Liver (tissue), 9 donors: ENCODE measurements around the gene CCDC137. TPM values are rescaled to one million over a fixed set of nuclear protein-coding genes. Genes with fewer than 3 reads are reported as not detected.

Source experiments
- DNase-seq: peaks from one replicate; pipeline ENCODE4 v3.0.0-alpha.2; 2017; ENCODE audit warnings: low spot score
- H3K27ac ChIP-seq, 2 donors: one replicate each; pipeline ENCODE4 v1.7.0; 2013; ENCODE audit warnings: inconsistent platforms in 2 of 2, low read length in 2 of 2, control low read depth in 1 of 2, low read depth in 1 of 2, mild to moderate bottlenecking in 1 of 2
- H3K27me3 ChIP-seq, 4 donors: one replicate each; pipeline versions ENCODE4 v1.6.1 to v1.7.0; 2013; ENCODE audit warnings: low read length in 3 of 4, inconsistent platforms in 1 of 4, mild to moderate bottlenecking in 1 of 4, moderate library complexity in 1 of 4; ENCODE audit not compliant: control insufficient read depth in 4 of 4, insufficient read depth in 4 of 4
- H3K36me3 ChIP-seq, 4 donors: one replicate each; pipeline versions ENCODE4 v1.6.1 to v1.7.0; 2013; ENCODE audit warnings: low read length in 3 of 4, mild to moderate bottlenecking in 3 of 4, low read depth in 1 of 4, moderate library complexity in 1 of 4; ENCODE audit not compliant: control insufficient read depth in 4 of 4, insufficient read depth in 3 of 4
- H3K4me1 ChIP-seq, 4 donors: one replicate each; pipeline versions ENCODE4 v1.6.1 to v1.7.0; 2013; ENCODE audit warnings: low read length in 3 of 4, mild to moderate bottlenecking in 3 of 4, moderate library complexity in 1 of 4; ENCODE audit not compliant: control insufficient read depth in 4 of 4, insufficient read depth in 4 of 4
- H3K4me3 ChIP-seq, 3 donors: one replicate each; pipeline versions ENCODE4 v1.6.1 to v1.7.0; 2013; ENCODE audit warnings: low read length in 3 of 3, control low read depth in 1 of 3, low read depth in 1 of 3, mild to moderate bottlenecking in 1 of 3
- H3K9ac ChIP-seq, 2 donors: one replicate each; pipeline ENCODE4 v1.7.0; 2013; ENCODE audit warnings: low read length in 2 of 2, mild to moderate bottlenecking in 2 of 2, moderate library complexity in 2 of 2, control low read depth in 1 of 2, low read depth in 1 of 2
- H3K9me3 ChIP-seq, 4 donors: one replicate each; pipeline versions ENCODE4 v1.6.1 to v1.7.0; 2013; ENCODE audit warnings: low read length in 3 of 4; ENCODE audit not compliant: control insufficient read depth in 4 of 4
- ATF3 ChIP-seq: IDR thresholded peaks from 2 replicates; pipeline ENCODE4 v1.6.1; 2016; ENCODE audit warnings: antibody characterized with exemption
- CTCF ChIP-seq: fragments of 150-350 bp; IDR thresholded peaks from 2 replicates; pipeline ENCODE4 v1.5.1; 2017; ENCODE audit warnings: improper control_type of control experiment, low read depth, low read length; ENCODE audit not compliant: missing input control
- EGR1 ChIP-seq, 2 donors: IDR thresholded peaks; 2 replicates each; pipeline ENCODE4 v1.6.1; 2016 to 2018; ENCODE audit warnings: antibody characterized with exemption in 2 of 2, low read depth in 2 of 2
- FOXA1 ChIP-seq: IDR thresholded peaks from 2 replicates; pipeline ENCODE4 v1.6.1; 2016; ENCODE audit warnings: antibody characterized with exemption
- FOXA2 ChIP-seq: IDR thresholded peaks from 2 replicates; pipeline ENCODE4 v1.6.1; 2016; ENCODE audit warnings: antibody characterized with exemption
- GABPA ChIP-seq, 2 donors: IDR thresholded peaks in 1 of 2; conservative IDR thresholded peaks in 1 of 2; 2 replicates each; pipeline ENCODE4 v1.6.1; 2016; ENCODE audit warnings: antibody characterized with exemption in 2 of 2, mild to moderate bottlenecking in 1 of 2, moderate library complexity in 1 of 2
- HNF4A ChIP-seq, 2 donors: conservative IDR thresholded peaks; 2 replicates each; pipeline ENCODE4 v1.6.1; 2016; ENCODE audit warnings: antibody characterized with exemption in 2 of 2, mild to moderate bottlenecking in 2 of 2
- HNF4G ChIP-seq: IDR thresholded peaks from 2 replicates; pipeline ENCODE4 v1.6.1; 2016; ENCODE audit warnings: antibody characterized with exemption
- JUND ChIP-seq, 2 donors: IDR thresholded peaks; 2 replicates each; pipeline ENCODE4 v1.6.1; 2016; ENCODE audit warnings: antibody characterized with exemption in 2 of 2
- MAX ChIP-seq: IDR thresholded peaks from 2 replicates; pipeline ENCODE4 v1.6.1; 2016; ENCODE audit warnings: antibody characterized with exemption
- NR2F2 ChIP-seq: IDR thresholded peaks from 2 replicates; pipeline ENCODE4 v1.6.1; 2016; ENCODE audit warnings: antibody characterized with exemption
- RAD21 ChIP-seq, 2 donors: IDR thresholded peaks; 2 replicates each; pipeline ENCODE4 v1.6.1; 2016; ENCODE audit warnings: antibody characterized with exemption in 2 of 2, mild to moderate bottlenecking in 2 of 2
- REST ChIP-seq: IDR thresholded peaks from 2 replicates; pipeline ENCODE4 v1.6.1; 2016; ENCODE audit warnings: antibody characterized with exemption, mild to moderate bottlenecking
- RXRA ChIP-seq, 2 donors: IDR thresholded peaks; 2 replicates each; pipeline ENCODE4 v1.6.1; 2017 to 2018; ENCODE audit warnings: antibody characterized with exemption in 2 of 2, mild to moderate bottlenecking in 1 of 2
- SP1 ChIP-seq: IDR thresholded peaks from 2 replicates; pipeline ENCODE4 v1.6.1; 2018; ENCODE audit warnings: antibody characterized with exemption, mild to moderate bottlenecking
- TAF1 ChIP-seq: conservative IDR thresholded peaks from 2 replicates; pipeline ENCODE4 v1.6.1; 2016; ENCODE audit warnings: antibody characterized with exemption, mild to moderate bottlenecking
- YY1 ChIP-seq: IDR thresholded peaks from 2 replicates; pipeline ENCODE4 v1.6.1; 2016; ENCODE audit warnings: antibody characterized with exemption, mild to moderate bottlenecking
- ZBTB33 ChIP-seq: IDR thresholded peaks from 2 replicates; pipeline ENCODE4 v1.6.1; 2016; ENCODE audit warnings: antibody characterized with exemption
- WGBS: extraction: QIAGEN DNeasy Blood & Tissue Kit; methylation state at CpG from one replicate; pipeline ENCODE4 v1.1.7; 2013; 5-methylcytosine and 5-hydroxymethylcytosine counted together
- polyA plus RNA-seq, 2 donors: library from polyadenylated mRNA; stranded (reverse) in 1 of 2; unstranded in 1 of 2; fragments of 200-250 nt in 1 of 2; fragments of >200 nt in 1 of 2; fragmentation: Nextera tagmentation in 1 of 2; extraction: Ambion mirVana in 1 of 2; gene quantifications; one replicate each; pipeline versions ENCODE4 v1.2.1 to v1.2.3, GENCODE V29; 2013 to 2015
- total RNA-seq, 2 donors: library from RNA; depleted of rRNA; stranded (reverse); fragments of >200 nt; gene quantifications; one replicate each; pipeline ENCODE4 v1.2.3, GENCODE V29; 2014
- donor health status: healthy.
- donor health status: healthy.
- donor health status: healthy.
- donor health status: healthy.
- donor health status: healthy.

CCDC137 gene
- total and polyA plus RNA-seq, 4 donors: 4.3 to 6.9 (median 5.2) TPM

GRCh38 chr17:81702934-81703746 is 36.6 kb downstream of the CCDC137 start, which contains the start of gene MRPL12:
MRPL12 (plus strand) TSS chr17:81703367; CDS start chr17:81703502, 135 bp downstream.
- Histone ChIP-seq H3K4me1 (peaks cover 7 to 41% (median 30%) of the 10 kb centered on the region in 4 donors), H3K4me3 (peak within 1 kb of the TSS; percentile 56 to 96 (median 89)), H3K9me3 (no peaks in the 10 kb centered on the region), H3K36me3 (peaks cover 13 to 47% (median 17%) of the 10 kb centered on the region in 4 donors), H3K27me3 (no peaks in the 10 kb centered on the region), H3K27ac (peak within 1 kb of the TSS; percentile 85 to 95), H3K9ac (peak within 1 kb of the TSS; percentile 48 to 89)
- DNase-seq: peak; percentile 92
- TF ChIP-seq HNF4A (conservative IDR thresholded peaks at IDR 0.05): no peak
- TF ChIP-seq GABPA (IDR thresholded peaks at IDR 0.05 in 1 of 2, conservative IDR thresholded peaks at IDR 0.05 in 1 of 2): peak in 1 of 2 donors; percentile 92
- TF ChIP-seq RAD21 (IDR thresholded peaks at IDR 0.05): peak in 1 of 2 donors; percentile 26
- no peak for TF ChIP-seq FOXA2
- TF ChIP-seq REST: no peak
- peak; percentile 98 for TF ChIP-seq ZBTB33
- TF ChIP-seq EGR1 (IDR thresholded peaks at IDR 0.05; ENCODE audit: low read depth in 2 of 2): peak in 1 of 2 donors; percentile 34
- no peak for TF ChIP-seq FOXA1
- TF ChIP-seq CTCF: peak; percentile 39
- TF ChIP-seq NR2F2: no peak
- TF ChIP-seq ATF3: no peak
- TF ChIP-seq TAF1: peak; percentile 62
- TF ChIP-seq JUND (IDR thresholded peaks at IDR 0.05): no peak
- TF ChIP-seq SP1: peak; percentile 44
- TF ChIP-seq HNF4G: no peak
- TF ChIP-seq MAX: peak; percentile 58
- TF ChIP-seq YY1: peak; percentile 78
- TF ChIP-seq RXRA (IDR thresholded peaks at IDR 0.05): peak; percentile 69
- under 1% methylated on average over 102 of the region's 102 CpGs for WGBS
